ENCODE data around the gene NEU1. TPM values are rescaled to one million over a fixed set of nuclear protein-coding genes. Genes with fewer than 3 reads are reported as not detected.
"Not testable (repeated sequence)": the region's sequence is repeated elsewhere in the genome, so short reads cannot be mapped to it uniquely, and the experiment has no call there.

The NEU1 gene
- total and polyA plus RNA-seq, 2 donors (not counting 1 experiment from before 2014, with no cell fraction given), result 25.3 to 35.1 TPM

DNA sequence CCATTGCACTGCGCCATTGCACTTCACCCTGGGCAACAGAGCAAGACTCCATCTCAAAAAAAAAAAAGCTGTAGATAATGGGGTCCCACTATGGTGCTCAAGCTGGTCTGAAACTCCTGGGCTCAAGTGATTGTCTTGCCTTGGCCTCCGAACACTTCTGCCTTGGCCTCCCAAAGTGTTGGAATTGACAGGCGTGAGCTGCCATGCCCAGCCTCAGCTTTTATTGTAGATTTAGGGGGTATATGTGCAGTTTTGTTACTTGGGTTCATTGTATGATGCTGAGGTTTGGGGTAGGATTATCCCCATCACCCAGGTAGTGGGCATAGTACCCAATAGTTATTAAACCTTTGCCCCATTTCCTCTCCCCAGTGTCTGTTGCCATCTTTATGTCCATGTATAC is 23.7 kb downstream of the NEU1 start:
- Mint-ChIP-seq H3K27ac (no peak overlapping the region), H3K9me3 (ENCODE audit: insufficient read depth) (no peaks in the 10 kb centered on the region), H3K27me3 (no peaks in the 10 kb centered on the region), H3K4me1 (peaks cover 38% of the 10 kb centered on the region), H3K4me3 (peak overlapping the region; percentile 4)
- Histone ChIP-seq H3K27ac (ENCODE audit: low read length in 2 of 2) (peak overlapping the region in 1 of 2 donors; percentile 3), H2AFZ (ENCODE audit: insufficient read depth, low read depth, low read length, poor library complexity, severe bottlenecking) (no peak overlapping the region), H3K4me3 (ENCODE audit: control extremely low read depth in 1 of 5, extremely low read depth in 1 of 5, insufficient read depth in 1 of 5, low read depth in 2 of 5, low read length in 4 of 5) (no peak overlapping the region), H3K9me3 (ENCODE audit: control extremely low read depth in 1 of 3, control insufficient read depth in 2 of 3, insufficient read depth in 1 of 3, low read length in 2 of 3) (no peaks in the 10 kb centered on the region), H3K9ac (ENCODE audit: low read length) (no peak overlapping the region), H3K4me2 (replicated peaks; ENCODE audit: low read depth, low read length, poor library complexity, severe bottlenecking) (no peak overlapping the region), H3K4me1 (ENCODE audit: control insufficient read depth in 2 of 2, insufficient read depth in 2 of 2, low read length in 2 of 2) (peaks cover 24 to 40% of the 10 kb centered on the region in 2 donors), H3K79me2 (ENCODE audit: control insufficient read depth, insufficient read depth, low read length) (peaks cover 39% of the 10 kb centered on the region), H3K36me3 (replicated peaks in 1 of 2; ENCODE audit: control extremely low read depth in 1 of 2, control insufficient read depth in 1 of 2, extremely low read depth in 1 of 2, insufficient read depth in 2 of 2, low read length in 1 of 2) (peaks cover 4 to 46% of the 10 kb centered on the region in 2 experiments), H4K20me1 (ENCODE audit: control insufficient read depth, insufficient read depth, low read length, poor library complexity, severe bottlenecking) (peaks cover 13% of the 10 kb centered on the region), H3K27me3 (replicated peaks in 1 of 4; ENCODE audit: control extremely low read depth in 1 of 4, control insufficient read depth in 3 of 4, insufficient read depth in 4 of 4, low read length in 3 of 4) (no peaks in the 10 kb centered on the region)
- no peak for DNase-seq
- CTCF ChIA-PET, result interaction anchor here (1.3 to 2.0 kb wide), 3 partner anchors 24 to 84 kb away, joined by 3 to 5 read pairs (median 3); partner anchors contain the start of gene NEU1
- intact Hi-C loops (cut with micrococcal nuclease), result loop anchor here (10.0 kb wide), 1 partner anchor 136 kb away; the partner anchor contains the start of gene DXO
- TF ChIP-seq EZH2 (IDR thresholded peaks at IDR 0.05; ENCODE audit: borderline replicate concordance, insufficient read depth, low read depth, low read length, poor library complexity, severe bottlenecking), result no peak
- TF ChIP-seq, protein P1, sequence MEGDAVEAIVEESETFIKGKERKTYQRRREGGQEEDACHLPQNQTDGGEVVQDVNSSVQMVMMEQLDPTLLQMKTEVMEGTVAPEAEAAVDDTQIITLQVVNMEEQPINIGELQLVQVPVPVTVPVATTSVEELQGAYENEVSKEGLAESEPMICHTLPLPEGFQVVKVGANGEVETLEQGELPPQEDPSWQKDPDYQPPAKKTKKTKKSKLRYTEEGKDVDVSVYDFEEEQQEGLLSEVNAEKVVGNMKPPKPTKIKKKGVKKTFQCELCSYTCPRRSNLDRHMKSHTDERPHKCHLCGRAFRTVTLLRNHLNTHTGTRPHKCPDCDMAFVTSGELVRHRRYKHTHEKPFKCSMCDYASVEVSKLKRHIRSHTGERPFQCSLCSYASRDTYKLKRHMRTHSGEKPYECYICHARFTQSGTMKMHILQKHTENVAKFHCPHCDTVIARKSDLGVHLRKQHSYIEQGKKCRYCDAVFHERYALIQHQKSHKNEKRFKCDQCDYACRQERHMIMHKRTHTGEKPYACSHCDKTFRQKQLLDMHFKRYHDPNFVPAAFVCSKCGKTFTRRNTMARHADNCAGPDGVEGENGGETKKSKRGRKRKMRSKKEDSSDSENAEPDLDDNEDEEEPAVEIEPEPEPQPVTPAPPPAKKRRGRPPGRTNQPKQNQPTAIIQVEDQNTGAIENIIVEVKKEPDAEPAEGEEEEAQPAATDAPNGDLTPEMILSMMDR (IDR thresholded peaks at IDR 0.05), result no peak
- POLR2A ChIA-PET, result interaction anchor here (0.6 to 1.3 kb wide), 3 partner anchors 17 to 100 kb away, joined by 3 to 4 read pairs (median 4); partner anchors contain the start of gene LSM2
- WGBS (ENCODE audit: insufficient coverage), result 100% methylated on average over 1 of the region's 3 CpGs
- no peak for ATAC-seq (ENCODE audit: low read depth)

DNA sequence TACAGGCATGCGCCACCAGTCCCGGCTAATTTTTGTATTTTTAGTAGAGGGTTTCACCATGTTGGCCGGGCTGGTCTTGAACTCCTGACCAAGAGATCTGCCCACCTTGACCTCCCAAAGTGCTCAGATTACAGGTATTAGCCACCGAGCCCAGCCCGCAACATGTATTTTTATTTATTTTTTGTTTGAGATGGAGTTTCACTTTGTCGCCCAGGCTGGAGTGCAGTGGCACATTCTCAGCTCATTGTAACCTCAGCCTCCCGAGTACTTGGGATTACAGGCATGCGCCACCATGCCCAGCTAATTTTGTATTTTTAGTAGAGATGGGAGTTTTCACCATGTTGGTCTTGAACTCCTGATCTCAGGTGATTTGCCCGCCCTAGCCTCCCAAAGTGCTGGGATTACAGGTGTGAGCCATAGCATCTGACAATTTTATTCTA is 24.5 kb downstream of the NEU1 start:
- not testable (repeated sequence) for H3K4me3 ChIP-seq (ENCODE audit: control extremely low read depth in 1 of 5, extremely low read depth in 1 of 5, insufficient read depth in 1 of 5, low read depth in 2 of 5, low read length in 4 of 5); H3K27ac Mint-ChIP-seq; DNase-seq; ATAC-seq (ENCODE audit: low read depth); H3K9me3 ChIP-seq (ENCODE audit: control extremely low read depth in 1 of 3, control insufficient read depth in 2 of 3, insufficient read depth in 1 of 3, low read length in 2 of 3); H3K4me3 Mint-ChIP-seq; H3K9ac ChIP-seq (ENCODE audit: low read length); H3K27me3 ChIP-seq (replicated peaks in 1 of 4; ENCODE audit: control extremely low read depth in 1 of 4, control insufficient read depth in 3 of 4, insufficient read depth in 4 of 4, low read length in 3 of 4); H3K27me3 Mint-ChIP-seq; H3K9me3 Mint-ChIP-seq (ENCODE audit: insufficient read depth); H2AFZ ChIP-seq (ENCODE audit: insufficient read depth, low read depth, low read length, poor library complexity, severe bottlenecking)
- Histone ChIP-seq H3K27ac (ENCODE audit: low read length in 2 of 2) (peak overlapping the region in 1 of 2 donors; percentile 98), H3K79me2 (ENCODE audit: control insufficient read depth, insufficient read depth, low read length) (peaks cover 39% of the 10 kb centered on the region), H3K36me3 (replicated peaks in 1 of 2; ENCODE audit: control extremely low read depth in 1 of 2, control insufficient read depth in 1 of 2, extremely low read depth in 1 of 2, insufficient read depth in 2 of 2, low read length in 1 of 2) (peaks cover 4 to 46% of the 10 kb centered on the region in 2 experiments), H4K20me1 (ENCODE audit: control insufficient read depth, insufficient read depth, low read length, poor library complexity, severe bottlenecking) (peaks cover 13% of the 10 kb centered on the region), H3K4me2 (replicated peaks; ENCODE audit: low read depth, low read length, poor library complexity, severe bottlenecking) (peak overlapping the region; percentile 73), H3K4me1 (ENCODE audit: control insufficient read depth in 2 of 2, insufficient read depth in 2 of 2, low read length in 2 of 2) (peaks cover 32 to 48% of the 10 kb centered on the region in 2 donors)
- ChIA-PET POLR2A (interaction anchor here (1.1 to 1.3 kb wide), 2 partner anchors 18 to 31 kb away, joined by 3 to 4 read pairs; partner anchors contain the start of gene LSM2), CTCF (interaction anchor here (1.6 to 2.0 kb wide), 2 partner anchors 25 to 85 kb away, joined by 3 to 5 read pairs; partner anchors contain the start of gene NEU1)
- WGBS (ENCODE audit: insufficient coverage), result 66% methylated on average over 5 of the region's 9 CpGs
- intact Hi-C loops (cut with micrococcal nuclease), result loop anchor here (10.0 kb wide), 1 partner anchor 137 kb away; the partner anchor contains the start of gene DXO
- peaks cover 40% of the 10 kb centered on the region for H3K4me1 Mint-ChIP-seq
